Caco-2 (cell line): ENCODE results near the gene DHFR. TPM values are rescaled to one million over a fixed set of nuclear protein-coding genes. Genes with fewer than 3 reads are reported as not detected.

Experiments used
- BruUV-seq: library from RNA; stranded (reverse); fragments of 400-500 nt; replicated peaks from 2 replicates; lab custom pipeline; 2021; lab: Mats Ljungman, UMichigan
- CTCF ChIA-PET: fragments of 300-600 bp; sonication (Branson Sonifier 250); formaldehyde crosslinking; loops from one replicate; lab custom pipeline; 2022; ENCODE audit warnings: antibody characterized with exemption; lab: Charles Lee
- POLR2A ChIA-PET: fragments of 300-600 bp; sonication (Branson Sonifier 250); formaldehyde crosslinking; loops from one replicate; lab custom pipeline; 2022; ENCODE audit warnings: antibody characterized with exemption; lab: Charles Lee
- DNase-seq, 2 experiments: peaks; one replicate each; pipeline versions ENCODE4 v3.0.0 to v3.0.0-alpha.2; 2020 to 2022
- H3K27me3 ChIP-seq: replicated peaks from 2 replicates; pipeline ENCODE4 v1.6.0; 2011; ENCODE audit warnings: low read length; ENCODE audit not compliant: control insufficient read depth, insufficient read depth
- H3K36me3 ChIP-seq: 2 replicates; pipeline ENCODE4 v1.5.1; 2011; ENCODE audit warnings: low read length; ENCODE audit not compliant: control insufficient read depth, insufficient read depth
- H3K4me1 ChIP-seq: fragments of 250-450 bp; sonication (Bioruptor Pico); 2 replicates; pipeline ENCODE4 v1.5.1; 2020; ENCODE audit warnings: mild to moderate bottlenecking
- H3K4me3 ChIP-seq: 2 replicates; pipeline ENCODE4 v1.5.1; 2011; ENCODE audit warnings: low read depth, mild to moderate bottlenecking, control low read depth, low read length
- H3K9me3 ChIP-seq: fragments of 250-450 bp; sonication (Bioruptor Pico); 2 replicates; pipeline ENCODE4 v1.5.1; 2020; ENCODE audit warnings: mild to moderate bottlenecking, moderate library complexity
- H3K27ac Mint-ChIP-seq: one replicate; pipeline ENCODE4 v1.8.0; 2022; ENCODE audit warnings: mixed read lengths; ENCODE audit not compliant: unreplicated experiment
- H3K27me3 Mint-ChIP-seq: one replicate; pipeline ENCODE4 v1.8.0; 2022; ENCODE audit warnings: mixed read lengths; ENCODE audit not compliant: insufficient read depth, unreplicated experiment
- H3K36me3 Mint-ChIP-seq: one replicate; pipeline ENCODE4 v1.8.0; 2022; ENCODE audit warnings: mild to moderate bottlenecking, mixed read lengths; ENCODE audit not compliant: insufficient read depth, unreplicated experiment
- H3K4me1 Mint-ChIP-seq: one replicate; pipeline ENCODE4 v1.8.0; 2022; ENCODE audit warnings: low read depth, mixed read lengths; ENCODE audit not compliant: unreplicated experiment
- H3K4me3 Mint-ChIP-seq: one replicate; pipeline ENCODE4 v1.8.0; 2022; ENCODE audit warnings: mild to moderate bottlenecking, moderate library complexity, mixed read lengths; ENCODE audit not compliant: unreplicated experiment
- H3K9me3 Mint-ChIP-seq: one replicate; pipeline ENCODE4 v1.8.0; 2022; ENCODE audit warnings: mixed read lengths; ENCODE audit not compliant: unreplicated experiment
- CTCF ChIP-seq, 2 experiments: fragments of 200-600 bp in 1 of 2; IDR thresholded peaks; 1 replicate in 1 of 2; 2 replicates in 1 of 2; pipeline versions ENCODE4 v1.5.1 to v1.8.0; 2011 to 2022; ENCODE audit warnings: antibody characterized with exemption in 1 of 2, control low read depth in 1 of 2, inconsistent platforms in 1 of 2, low read depth in 1 of 2, low read length in 1 of 2, mild to moderate bottlenecking in 1 of 2, moderate library complexity in 1 of 2; ENCODE audit not compliant: insufficient read depth in 1 of 2, severe bottlenecking in 1 of 2, unreplicated experiment in 1 of 2
- intact Hi-C: fragments of 100-400 bp; cut with micrococcal nuclease; formaldehyde crosslinking; loops from one replicate; pipeline ENCODE4 v1.10.0; 2022; ENCODE audit not compliant: unreplicated experiment
- total RNA-seq: library from RNA; stranded (reverse); gene quantifications from 2 replicates; pipeline ENCODE4 v1.2.3, GENCODE V29; 2022

DHFR gene
- total RNA-seq, 1 experiment from 2014 or later = 57.2 TPM

- no peaks in the 10 kb centered on the region for H3K4me1 ChIP-seq
- Mint-ChIP-seq H3K4me3 (no peak overlapping the region), H3K27me3 (peaks cover 8% of the 10 kb centered on the region), H3K27ac (no peak overlapping the region), H3K9me3 (no peaks in the 10 kb centered on the region), H3K36me3 (no peaks in the 10 kb centered on the region), H3K4me1 (no peaks in the 10 kb centered on the region)
- ChIA-PET POLR2A (no interaction called here), CTCF (no interaction called here)
- no peaks in the 10 kb centered on the region for H3K27me3 ChIP-seq
- BruUV-seq = no TSS peak
- DNase-seq = no peak
- no peak overlapping the region for H3K4me3 ChIP-seq
- intact Hi-C loops = no loop called here
- TF ChIP-seq CTCF (IDR thresholded peaks at IDR 0.05; ENCODE audit: insufficient read depth in 1 of 2, low read depth in 1 of 2, low read length in 1 of 2, severe bottlenecking in 1 of 2, unreplicated experiment in 1 of 2) = no peak
- no peaks in the 10 kb centered on the region for H3K36me3 ChIP-seq
- H3K9me3 ChIP-seq = no peaks in the 10 kb centered on the region
Observed at GRCh38 chr5:80579050-80579449, 75.7 kb downstream of the DHFR start.

GRCh38 chr5:80577707-80578106, 77.1 kb downstream of the DHFR start:
- Mint-ChIP-seq H3K36me3 (no peaks in the 10 kb centered on the region), H3K27me3 (peaks cover 9% of the 10 kb centered on the region), H3K27ac (no peak overlapping the region), H3K4me3 (no peak overlapping the region), H3K4me1 (no peaks in the 10 kb centered on the region), H3K9me3 (no peaks in the 10 kb centered on the region)
- Histone ChIP-seq H3K27me3 (no peaks in the 10 kb centered on the region), H3K36me3 (no peaks in the 10 kb centered on the region), H3K9me3 (no peaks in the 10 kb centered on the region), H3K4me3 (no peak overlapping the region), H3K4me1 (no peaks in the 10 kb centered on the region)
- ChIA-PET CTCF (no interaction called here), POLR2A (no interaction called here)
- no peak for TF ChIP-seq CTCF (IDR thresholded peaks at IDR 0.05; ENCODE audit: insufficient read depth in 1 of 2, low read depth in 1 of 2, low read length in 1 of 2, severe bottlenecking in 1 of 2, unreplicated experiment in 1 of 2)
- BruUV-seq = no TSS peak
- intact Hi-C loops = no loop called here
- DNase-seq = no peak

- POLR2A ChIA-PET = no interaction called here
- Mint-ChIP-seq H3K4me1 (no peaks in the 10 kb centered on the region), H3K27ac (no peak overlapping the region), H3K4me3 (no peak overlapping the region), H3K36me3 (no peaks in the 10 kb centered on the region), H3K9me3 (no peaks in the 10 kb centered on the region), H3K27me3 (peaks cover 15% of the 10 kb centered on the region)
- Histone ChIP-seq H3K4me3 (no peak overlapping the region), H3K36me3 (no peaks in the 10 kb centered on the region), H3K9me3 (0 out of 2 replicates have a peak, but pooled peaks cover 3% of the 10 kb centered on the region), H3K4me1 (no peaks in the 10 kb centered on the region), H3K27me3 (no peaks in the 10 kb centered on the region; the same call in none of the 2 replicates)
- CTCF ChIA-PET = no interaction called here
- intact Hi-C loops = no loop called here
- no peak for TF ChIP-seq CTCF (IDR thresholded peaks at IDR 0.05; ENCODE audit: insufficient read depth in 1 of 2, low read depth in 1 of 2, low read length in 1 of 2, severe bottlenecking in 1 of 2, unreplicated experiment in 1 of 2)
- BruUV-seq = no TSS peak
- no peak for DNase-seq
Observed at GRCh38 chr5:80576383-80576782, 78.4 kb downstream of the DHFR start.

Other genes starting within 250 kb of the DHFR start
- gene ZFYVE16, start 246.9 kb downstream of the DHFR start, total RNA-seq = 46.9 and 50.2 TPM in 2 replicates
- 2.4 TPM in 2 replicates for gene FAM151B, start 166.9 kb downstream of the DHFR start, total RNA-seq
- 0.07 TPM in 1 of 2 replicates, not detected in the other for gene ANKRD34B, start 84.7 kb downstream of the DHFR start, total RNA-seq
- gene MSH3, start 331 bp downstream of the DHFR start, total RNA-seq = 15.9 and 17.1 TPM in 2 replicates